GM18517 (cell line): ENCODE results near the gene MOSPD3.

Experiments
- ATAC-seq: cut with Tn5 transposase; IDR thresholded peaks from one replicate; pipeline ENCODE4 v1.9.1; 2021; ENCODE audit warnings: mild to moderate bottlenecking, moderate library complexity; ENCODE audit not compliant: unreplicated experiment

MOSPD3 gene

DNA sequence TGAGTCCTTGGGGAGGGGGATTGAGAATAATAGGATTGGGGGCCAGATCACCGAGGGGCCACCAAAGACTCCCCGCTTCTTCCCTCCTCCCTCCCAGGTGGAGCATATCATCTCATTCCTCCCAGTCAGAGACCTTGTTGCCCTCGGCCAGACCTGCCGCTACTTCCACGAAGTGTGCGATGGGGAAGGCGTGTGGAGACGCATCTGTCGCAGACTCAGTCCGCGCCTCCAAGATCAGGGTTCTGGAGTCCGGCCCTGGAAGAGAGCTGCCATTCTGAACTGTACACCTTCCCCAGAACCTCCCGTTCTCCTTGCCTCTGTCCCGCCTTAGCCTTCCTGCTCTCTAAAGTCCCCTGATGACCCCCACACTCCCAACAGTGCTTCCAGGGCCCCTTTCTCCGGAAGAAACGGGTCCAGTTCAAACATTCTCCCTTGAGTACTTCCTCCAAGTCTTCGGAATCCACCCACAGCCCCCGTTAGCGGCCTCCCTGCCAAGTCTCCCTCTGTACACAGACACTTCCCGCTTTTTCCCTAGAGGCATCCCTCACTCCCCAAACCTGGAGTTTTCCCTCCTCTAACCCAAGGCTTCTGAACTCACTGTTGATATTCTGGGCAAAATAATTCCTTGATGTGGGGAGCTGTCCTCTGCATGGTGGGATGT is 22.1 kb upstream of the MOSPD3 start:
- ATAC-seq: no peak

DNA sequence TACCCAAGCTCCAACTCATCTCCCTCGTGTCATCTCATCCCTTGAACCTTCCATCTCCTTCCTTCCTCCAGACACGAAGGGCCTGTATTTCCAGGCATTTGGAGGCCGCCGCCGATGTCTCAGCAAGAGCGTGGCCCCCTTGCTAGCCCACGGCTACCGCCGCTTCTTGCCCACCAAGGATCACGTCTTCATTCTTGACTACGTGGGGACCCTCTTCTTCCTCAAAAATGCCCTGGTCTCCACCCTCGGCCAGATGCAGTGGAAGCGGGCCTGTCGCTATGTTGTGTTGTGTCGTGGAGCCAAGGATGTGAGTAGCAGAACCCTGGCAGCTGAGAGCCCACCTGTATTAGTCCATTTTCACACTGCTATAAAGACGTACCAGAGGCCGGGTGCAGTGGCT is 20.7 kb upstream of the MOSPD3 start:
- ATAC-seq: no peak

DNA sequence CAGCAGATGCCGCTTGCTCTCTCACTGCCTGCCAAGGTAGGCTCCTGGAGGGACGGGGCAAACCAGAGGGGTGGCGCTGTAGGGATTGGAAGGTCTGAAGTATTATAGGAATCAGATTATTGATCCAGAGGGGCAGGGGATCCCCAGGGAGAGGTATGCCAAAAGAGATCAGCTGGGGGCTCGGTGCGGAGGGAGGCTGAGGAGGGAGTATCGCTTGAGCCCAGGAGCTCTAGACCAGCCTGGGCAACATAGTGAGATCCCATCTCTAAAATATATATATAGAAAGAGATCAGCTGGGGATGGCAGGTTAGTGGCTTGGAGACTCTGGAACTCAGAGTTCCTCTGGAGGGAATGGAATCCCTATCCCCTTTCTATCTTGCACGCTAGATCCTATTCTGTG is 17.2 kb upstream of the MOSPD3 start:
- no peak for ATAC-seq

DNA sequence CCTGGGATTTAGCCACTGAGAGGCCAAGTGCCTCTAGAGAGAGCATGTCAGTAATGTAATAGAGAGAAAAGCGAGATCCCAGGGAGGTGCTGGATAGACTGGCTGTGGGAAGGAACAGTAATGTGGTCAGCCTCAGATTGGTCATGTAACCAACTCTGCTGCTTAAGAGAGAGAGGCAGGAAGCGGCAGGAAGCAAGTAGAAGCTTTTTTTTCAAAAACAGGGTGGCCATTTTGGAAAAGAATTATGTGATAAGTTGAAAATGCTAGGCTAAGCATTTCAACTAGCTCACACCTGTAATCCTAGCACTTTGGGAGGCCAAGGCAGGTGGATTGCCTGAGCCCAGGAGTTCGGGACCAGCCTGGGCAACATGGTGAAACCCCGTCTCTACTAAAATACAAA is 13.9 kb upstream of the MOSPD3 start:
- no peak for ATAC-seq

DNA sequence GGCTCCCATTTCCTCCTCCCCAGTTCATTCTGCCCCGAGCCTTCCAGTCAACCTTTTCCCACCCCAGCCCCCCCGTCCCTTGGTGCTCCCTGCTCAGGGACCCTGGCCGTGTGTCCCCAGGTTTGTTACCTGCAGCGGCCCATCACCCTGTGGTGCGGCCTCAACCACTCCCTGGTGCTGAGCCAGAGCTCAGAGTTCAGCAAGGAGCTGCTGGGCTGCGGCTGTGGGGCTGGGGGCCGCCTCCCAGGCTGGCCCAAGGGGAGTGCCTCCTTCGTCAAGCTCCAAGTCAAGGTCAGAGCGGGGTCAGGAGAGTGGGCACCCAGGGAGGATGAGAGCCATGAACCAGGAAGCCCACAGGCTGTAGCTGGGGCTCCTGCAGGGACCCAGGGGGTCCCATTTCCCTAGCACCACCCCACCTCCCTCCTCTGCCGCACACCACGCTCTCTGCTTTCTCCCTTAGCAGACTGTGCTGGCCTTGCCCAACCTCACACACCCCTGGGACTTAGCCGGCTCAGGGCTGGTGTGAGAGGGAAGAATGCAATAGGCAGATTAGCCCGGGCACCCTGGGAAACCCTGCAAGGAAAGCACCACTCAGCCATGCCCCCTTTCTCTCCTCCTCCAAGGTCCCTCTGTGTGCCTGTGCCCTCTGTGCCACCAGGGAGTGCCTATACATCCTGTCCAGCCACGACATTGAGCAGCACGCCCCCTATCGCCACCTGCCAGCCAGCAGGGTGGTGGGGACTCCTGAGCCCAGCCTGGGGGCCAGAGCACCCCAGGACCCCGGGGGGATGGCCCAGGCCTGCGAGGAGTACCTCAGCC is 12.2 kb upstream of the MOSPD3 start:
- ATAC-seq: no peak

DNA sequence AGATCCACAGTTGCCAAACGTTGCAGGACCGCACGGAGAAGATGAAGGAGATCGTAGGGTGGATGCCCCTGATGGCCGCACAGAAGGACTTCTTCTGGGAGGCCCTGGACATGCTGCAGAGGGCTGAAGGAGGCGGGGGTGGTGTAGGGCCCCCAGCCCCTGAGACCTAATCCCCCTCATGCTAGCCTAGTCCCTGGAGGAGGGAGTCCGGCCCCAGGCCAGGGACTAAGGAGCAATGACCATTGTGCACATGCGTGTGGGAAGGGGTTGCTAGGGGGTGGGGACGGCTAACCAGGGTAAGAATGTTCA is 11.7 kb upstream of the MOSPD3 start:
- no peak for ATAC-seq

DNA sequence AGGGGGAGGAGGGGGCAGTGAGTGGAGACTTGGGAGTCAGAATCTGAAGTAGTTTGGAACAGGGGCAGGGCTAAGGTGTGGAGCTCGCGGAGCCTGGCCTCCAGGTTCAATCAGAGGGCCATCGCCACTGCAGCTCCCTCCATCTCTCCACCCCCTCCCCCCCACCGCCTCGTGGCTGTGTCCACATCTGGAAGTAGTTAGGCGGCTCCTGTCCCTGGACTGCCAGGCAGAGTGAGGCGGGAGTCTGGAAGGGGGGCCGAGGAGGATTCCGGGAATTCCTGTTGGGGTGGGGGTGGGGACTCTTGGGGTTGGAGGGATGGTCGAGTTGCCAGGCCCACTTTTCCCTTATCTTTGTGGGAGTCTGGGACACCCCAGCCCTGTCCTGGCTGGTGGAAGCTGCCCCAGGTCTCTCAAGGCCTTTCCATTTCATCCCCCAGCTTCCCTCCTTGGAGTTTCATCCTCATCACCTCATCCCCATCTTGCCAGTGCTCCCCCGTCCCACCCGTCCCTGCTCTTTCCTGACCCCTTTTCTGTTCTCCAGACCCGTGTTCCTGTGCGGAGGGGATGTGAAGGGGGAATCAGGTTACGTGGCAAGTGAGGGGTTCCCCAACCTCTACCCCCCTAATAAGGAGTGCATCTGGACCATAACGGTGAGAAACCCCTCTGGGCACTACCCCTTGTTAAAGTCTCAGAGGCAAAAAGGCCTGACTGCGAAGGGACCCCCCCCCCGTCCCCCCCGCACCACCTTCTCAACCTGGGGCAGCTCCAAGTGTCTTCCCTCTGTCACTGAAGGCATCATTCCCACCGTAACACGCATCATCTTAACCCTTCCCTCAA is 9.2 kb upstream of the MOSPD3 start:
- no peak for ATAC-seq

DNA sequence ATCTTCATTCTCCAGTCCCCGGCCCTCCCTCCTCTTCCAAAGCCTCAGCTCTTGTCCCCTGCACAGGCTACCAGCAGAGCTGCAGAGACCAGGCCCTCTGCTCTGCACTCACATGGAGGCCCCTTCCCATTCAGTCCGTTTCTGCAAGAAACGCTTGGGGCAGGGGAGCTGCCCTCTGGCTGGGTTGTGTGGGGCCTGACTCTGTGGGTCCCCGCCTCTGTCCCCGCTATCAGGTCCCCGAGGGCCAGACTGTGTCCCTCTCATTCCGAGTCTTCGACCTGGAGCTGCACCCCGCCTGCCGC is 8.7 kb upstream of the MOSPD3 start:
- ATAC-seq: no peak

DNA sequence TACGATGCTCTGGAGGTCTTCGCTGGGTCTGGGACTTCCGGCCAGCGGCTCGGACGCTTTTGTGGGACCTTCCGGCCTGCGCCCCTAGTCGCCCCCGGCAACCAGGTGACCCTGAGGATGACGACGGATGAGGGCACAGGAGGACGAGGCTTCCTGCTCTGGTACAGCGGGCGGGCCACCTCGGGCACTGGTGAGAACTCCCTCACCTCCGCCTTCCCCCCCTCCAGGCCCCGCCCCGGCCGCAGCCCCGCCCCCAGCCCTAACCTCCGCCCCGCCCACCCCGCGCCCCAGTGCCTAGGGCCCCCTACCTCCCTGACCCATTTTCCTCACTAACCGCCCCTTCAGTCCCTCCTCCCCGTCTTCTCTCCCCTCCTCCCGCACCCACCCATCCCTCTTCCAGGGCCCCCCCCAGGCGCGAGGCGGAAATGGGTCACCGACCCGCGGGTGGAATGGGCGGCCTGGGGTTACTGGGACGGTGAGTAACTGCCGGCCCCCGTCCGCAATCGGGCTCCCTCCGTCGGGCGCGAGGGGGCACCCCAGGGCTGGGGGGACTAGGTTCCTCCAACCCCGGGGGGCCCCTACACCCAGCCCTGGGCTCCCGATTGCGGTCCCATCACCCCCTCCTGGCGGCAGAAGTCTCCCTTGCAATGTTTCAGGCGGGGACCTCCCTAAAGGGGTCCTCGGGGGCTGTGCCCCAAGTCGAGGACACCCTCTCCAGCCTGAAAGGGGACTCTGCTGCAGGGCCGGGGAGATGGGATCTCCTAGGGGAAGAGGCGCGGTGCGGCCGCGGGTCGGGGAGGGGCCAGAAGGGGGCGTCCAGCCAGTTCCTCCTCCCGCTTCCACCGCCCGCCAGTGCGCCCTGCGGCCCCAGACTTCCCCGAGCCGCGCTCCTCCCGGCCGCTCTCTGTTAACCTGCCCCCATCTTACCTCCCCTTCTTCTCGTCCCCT is 8.0 kb upstream of the MOSPD3 start:
- no peak for ATAC-seq

DNA sequence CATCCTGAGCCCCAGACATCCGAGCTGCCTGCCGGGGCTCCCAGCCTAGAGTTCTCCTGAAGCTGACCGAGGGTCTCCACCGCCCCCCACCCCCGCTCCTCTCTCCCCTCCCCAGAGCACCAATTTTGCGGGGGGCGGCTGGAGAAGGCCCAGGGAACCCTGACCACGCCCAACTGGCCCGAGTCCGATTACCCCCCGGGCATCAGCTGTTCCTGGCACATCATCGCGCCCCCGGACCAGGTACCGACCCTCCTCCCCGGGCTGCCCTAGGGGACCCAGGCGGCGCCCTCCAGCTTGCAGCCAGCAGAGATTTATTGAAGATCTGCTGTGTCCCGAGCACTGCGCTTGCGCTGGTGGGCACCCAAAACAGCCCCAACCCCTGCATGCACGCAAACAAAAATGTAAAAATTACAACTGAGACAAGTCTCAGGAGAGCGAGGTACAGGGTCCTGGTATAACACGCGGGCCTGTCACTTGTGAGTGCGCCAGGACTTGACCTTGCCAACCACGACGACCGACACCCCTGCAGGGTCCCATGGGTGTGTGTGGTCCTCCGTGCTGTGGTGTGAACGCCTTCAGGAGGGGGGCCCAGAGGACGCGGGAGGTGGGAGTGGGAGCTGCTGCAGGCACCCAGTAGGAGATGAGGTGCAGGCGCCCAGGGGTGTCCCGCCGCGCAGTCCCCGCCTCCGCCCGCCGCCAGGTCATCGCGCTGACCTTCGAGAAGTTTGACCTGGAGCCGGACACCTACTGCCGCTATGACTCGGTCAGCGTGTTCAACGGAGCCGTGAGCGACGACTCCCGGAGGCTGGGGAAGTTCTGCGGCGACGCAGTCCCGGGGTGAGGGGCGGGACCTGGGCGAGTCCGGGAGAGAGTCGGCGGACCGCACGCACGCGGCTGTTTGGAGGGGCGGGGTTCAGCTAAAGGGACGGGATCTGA is 7.1 kb upstream of the MOSPD3 start:
- ATAC-seq: no peak

DNA sequence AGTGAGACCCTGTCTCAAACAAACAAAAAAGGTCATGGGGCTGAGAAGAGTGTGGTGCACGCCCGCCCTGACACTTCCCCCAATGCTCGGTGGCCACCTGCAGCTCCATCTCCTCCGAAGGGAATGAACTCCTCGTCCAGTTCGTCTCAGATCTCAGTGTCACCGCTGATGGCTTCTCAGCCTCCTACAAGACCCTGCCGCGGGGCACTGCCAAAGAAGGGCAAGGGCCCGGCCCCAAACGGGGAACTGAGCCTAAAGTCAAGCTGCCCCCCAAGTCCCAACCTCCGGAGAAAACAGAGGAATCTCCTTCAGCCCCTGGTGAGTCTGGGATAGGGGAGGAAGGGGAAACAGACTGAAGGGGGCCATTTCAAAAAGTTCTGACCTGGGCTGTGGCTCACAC is 6.0 kb upstream of the MOSPD3 start:
- no peak for ATAC-seq

DNA sequence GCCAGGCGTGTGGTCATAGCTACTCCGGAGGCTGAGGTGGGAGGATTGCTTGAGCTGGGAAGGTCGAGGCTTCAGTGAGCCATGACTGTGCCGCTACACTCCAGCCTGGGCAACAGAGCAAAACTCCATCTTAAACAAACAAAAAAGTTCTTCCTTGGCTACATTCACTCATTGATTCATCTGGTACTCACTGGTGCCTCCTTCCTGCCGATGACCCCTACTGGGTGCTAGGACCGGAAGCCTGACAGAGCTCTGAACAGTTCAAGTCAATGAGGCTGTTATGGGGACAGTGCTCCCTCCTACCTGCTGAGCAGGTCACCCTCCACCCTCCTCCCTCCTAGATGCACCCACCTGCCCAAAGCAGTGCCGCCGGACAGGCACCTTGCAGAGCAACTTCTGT is 5.2 kb upstream of the MOSPD3 start:
- ATAC-seq: no peak

DNA sequence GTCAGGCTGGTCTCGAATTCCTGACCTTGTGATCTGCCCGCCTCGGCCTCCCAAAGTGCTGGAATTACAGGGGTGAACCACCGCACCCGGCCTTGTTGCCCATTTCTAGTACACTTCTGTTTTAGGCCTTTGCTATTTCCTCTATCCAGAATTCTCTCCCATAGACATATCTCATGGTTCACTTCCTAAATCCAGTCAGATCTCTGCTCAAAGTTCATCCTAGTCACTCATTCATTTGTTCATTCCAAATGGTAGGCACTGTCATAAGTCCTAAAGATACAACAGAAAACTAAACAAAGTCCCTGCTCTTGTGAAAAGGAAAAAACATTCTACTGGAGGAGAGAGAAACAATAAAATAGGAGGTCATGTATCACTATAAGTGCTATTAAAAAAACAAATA is 2.4 kb upstream of the MOSPD3 start:
- ATAC-seq: no peak

DNA sequence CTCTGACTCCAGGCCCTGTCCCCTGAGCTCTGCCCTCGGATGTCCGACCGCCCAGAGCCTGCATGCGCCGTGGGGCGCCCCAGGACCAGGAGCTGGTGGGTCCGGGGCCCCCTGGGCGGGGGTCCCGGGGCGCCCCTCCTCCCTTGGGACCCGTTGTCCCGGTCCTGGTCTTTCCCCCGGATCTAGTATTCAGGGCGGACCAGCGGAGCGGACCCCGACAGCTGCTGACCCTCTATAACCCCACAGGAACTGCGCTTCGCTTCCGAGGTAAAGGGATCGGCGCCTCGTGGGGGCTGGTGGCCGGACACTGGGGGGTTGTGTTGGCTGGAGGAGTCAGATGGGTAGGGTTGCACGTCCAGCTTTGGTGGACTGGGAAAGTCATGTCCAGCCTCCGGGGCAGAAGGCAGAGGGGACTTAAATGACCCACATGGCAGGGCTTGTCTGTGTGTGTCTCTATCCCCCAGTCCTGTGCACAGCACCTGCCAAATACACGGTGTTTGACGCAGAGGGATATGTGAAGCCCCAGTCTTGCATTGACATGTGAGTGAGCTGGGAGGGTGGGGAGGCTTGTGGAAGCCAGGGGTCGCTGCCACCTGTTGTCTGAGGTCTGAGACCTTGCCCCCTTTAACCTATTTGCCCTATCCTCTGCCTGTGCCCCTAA is 520 bp downstream of the MOSPD3 start:
- no peak for ATAC-seq

DNA sequence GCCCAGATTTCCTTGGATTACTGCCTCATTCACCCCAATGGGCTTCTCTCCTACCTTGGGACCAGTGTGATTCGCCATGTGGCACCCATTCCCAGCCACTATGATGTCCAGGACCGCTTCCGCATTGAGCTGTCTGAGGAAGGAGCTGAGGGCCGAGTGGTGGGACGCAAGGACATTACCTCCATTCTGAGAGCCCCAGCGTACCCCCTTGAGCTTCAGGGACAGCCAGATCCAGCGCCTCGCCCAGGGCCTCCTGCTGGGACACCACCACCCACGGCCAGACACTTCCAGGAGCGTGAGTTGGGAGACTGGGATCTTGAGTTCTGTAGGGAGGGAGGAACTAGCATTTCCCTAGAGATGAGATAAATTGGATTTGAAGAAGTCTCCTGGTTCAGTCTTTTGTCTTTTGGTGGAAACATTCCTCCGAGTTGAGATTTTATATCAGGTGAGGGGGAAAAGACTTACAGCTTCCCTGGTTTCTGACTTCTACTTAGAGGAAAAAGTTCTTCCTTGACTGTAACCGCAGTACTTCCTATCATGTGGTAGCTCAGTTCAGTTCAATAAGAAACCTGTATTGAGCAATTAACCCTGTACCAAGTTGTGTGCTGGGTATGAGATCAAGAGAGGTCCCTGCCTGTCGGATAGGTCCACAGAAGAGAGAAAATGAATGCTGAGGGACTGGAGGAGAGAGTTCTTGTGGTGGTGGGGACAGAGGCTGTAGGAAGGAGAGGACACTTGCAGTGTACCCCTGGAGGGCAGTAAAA is 1.3 kb downstream of the MOSPD3 start:
- no peak for ATAC-seq

DNA sequence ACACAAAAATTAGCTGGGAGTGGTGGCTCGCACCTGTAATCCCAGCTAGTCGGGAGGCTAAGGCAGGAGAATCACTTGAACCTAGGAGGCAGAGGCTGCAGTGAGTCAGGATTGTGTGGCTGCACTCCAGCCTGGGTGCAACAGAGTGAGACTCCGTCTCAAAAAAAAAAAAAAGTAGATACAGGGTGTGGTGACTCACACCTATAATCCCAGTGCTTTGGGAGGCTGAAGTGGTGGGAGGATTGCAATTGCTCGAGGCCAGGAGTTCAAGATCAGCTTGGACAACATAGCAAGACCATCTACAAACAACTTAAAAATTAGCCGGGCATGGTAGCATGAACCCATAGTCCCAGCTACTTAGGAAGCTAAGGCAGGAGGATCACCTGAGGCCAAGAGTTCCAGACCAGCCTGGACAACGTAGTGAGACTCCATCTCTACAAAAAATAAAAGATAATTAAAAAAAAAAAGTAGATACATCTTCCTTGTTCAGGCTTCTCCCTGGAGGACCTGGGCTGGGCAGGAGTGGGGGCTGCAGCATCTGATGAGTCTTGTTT is 2.0 kb downstream of the MOSPD3 start:
- ATAC-seq: no peak

DNA sequence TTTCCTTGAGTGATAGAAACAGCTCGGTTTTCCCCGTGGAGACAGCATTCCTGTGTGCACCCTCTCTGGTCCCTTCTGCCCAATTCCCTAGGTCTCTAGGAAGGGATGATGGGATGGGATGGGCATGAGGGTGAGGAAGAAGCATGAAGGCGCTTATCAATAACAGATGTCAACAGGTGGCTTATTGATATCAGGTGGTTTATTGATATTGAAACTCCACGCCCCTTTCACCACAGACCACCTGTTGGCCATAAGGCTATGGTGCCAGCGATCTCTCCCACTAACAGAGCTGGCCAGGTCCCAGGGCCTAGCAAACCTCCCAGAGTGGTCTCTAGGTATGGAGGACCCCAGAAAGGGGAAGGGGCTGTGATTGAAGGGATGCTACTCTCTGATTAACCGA is 7.9 kb downstream of the MOSPD3 start:
- ATAC-seq: no peak

DNA sequence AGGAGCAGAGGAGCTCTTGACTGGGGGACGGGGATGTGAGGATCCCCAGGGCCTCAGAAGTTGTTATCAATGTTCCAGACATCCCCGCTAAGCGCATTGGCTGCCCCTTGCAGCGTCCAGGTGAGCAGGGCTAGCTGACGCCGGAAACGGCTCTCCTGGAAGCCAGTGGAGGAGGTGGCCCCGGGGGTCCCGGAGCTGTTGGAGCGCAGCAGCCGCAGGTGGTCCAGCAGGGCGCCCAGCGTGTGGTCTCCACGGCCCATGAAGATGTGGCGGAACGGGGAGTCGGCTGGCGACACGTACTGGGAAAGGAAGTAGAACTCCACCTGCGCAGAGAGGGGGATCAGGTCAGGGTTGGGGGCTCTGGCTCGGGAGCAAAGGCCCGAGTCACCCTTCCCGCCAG is 8.5 kb downstream of the MOSPD3 start:
- ATAC-seq: no peak
